AG10803 (cell line): ENCODE results near the gene LRP1.

Experiments used
- DNase-seq: peaks from one replicate; pipeline ENCODE4 v3.0.0; 2010; ENCODE audit warnings: low read depth
- H3K4me3 ChIP-seq: 2 replicates; pipeline ENCODE4 v1.5.1; 2011; ENCODE audit warnings: mild to moderate bottlenecking, low read length, control low read depth
- CTCF ChIP-seq: conservative IDR thresholded peaks from 2 replicates; pipeline ENCODE4 v1.5.1; 2011; ENCODE audit warnings: mild to moderate bottlenecking, low read length, control low read depth, inconsistent platforms

Gene LRP1

GRCh38 chr12:57109207-57110103 lies 18.8 kb upstream of the LRP1 start:
- H3K4me3 ChIP-seq, result peak overlapping the region; percentile 95

GRCh38 chr12:57110104-57111030 lies 17.9 kb upstream of the LRP1 start:
- H3K4me3 ChIP-seq, result peak overlapping the region; percentile 95
- peak; percentile 1; the same call in 1 of the 2 replicates for TF ChIP-seq CTCF
- no peak for DNase-seq

More at GRCh38 chr12:57109207-57110103, 18.8 kb upstream of the LRP1 start:
- DNase-seq, result no peak
- no peak for TF ChIP-seq CTCF

- DNase-seq, result peak; percentile 89
- TF ChIP-seq CTCF, result no peak
- H3K4me3 ChIP-seq, result peak within 1 kb of the TSS; percentile 95
Observed at GRCh38 chr12:57111031-57111734, 17.1 kb upstream of the LRP1 start, which contains the start of gene STAT6. Gene STAT6 (minus strand): TSS chr12:57111362. CDS start chr12:57108278, 3,084 bp downstream.

- TF ChIP-seq CTCF, result peak; percentile 83
- H3K4me3 ChIP-seq, result peak overlapping the region; percentile 39
- no peak for DNase-seq
Observed at GRCh38 chr12:57112492-57113294, 15.6 kb upstream of the LRP1 start.

- no peak for DNase-seq
- H3K4me3 ChIP-seq, result no peak overlapping the region
- no peak for TF ChIP-seq CTCF
Observed at GRCh38 chr12:57116580-57117281, 11.6 kb upstream of the LRP1 start.
